Type B pancreatic cell (in vitro differentiated cells): ENCODE results near the gene THADA. TPM values are rescaled to one million over a fixed set of nuclear protein-coding genes. Genes with fewer than 3 reads are reported as not detected.
"Not testable (repeated sequence)": the region's sequence is repeated elsewhere in the genome, so short reads cannot be mapped to it uniquely, and the experiment has no call there.

Experiments used
- DNase-seq: peaks from one replicate; pipeline ENCODE4 v3.0.0; 2021; ENCODE audit warnings: mixed read lengths; ENCODE audit not compliant: unreplicated experiment; ENCODE audit errors: extremely low spot score
- H3K27ac Mint-ChIP-seq: 2 replicates; pipeline ENCODE4 v1.8.0; 2021; ENCODE audit warnings: mild to moderate bottlenecking, mixed read lengths
- H3K27me3 Mint-ChIP-seq: 2 replicates; pipeline ENCODE4 v1.8.0; 2021; ENCODE audit warnings: mixed read lengths
- H3K36me3 Mint-ChIP-seq: 2 replicates; pipeline ENCODE4 v1.8.0; 2021; ENCODE audit warnings: mixed read lengths
- H3K4me1 Mint-ChIP-seq: one replicate; pipeline ENCODE4 v1.8.0; 2021; ENCODE audit warnings: mixed read lengths; ENCODE audit not compliant: unreplicated experiment
- H3K4me3 Mint-ChIP-seq: 2 replicates; pipeline ENCODE4 v1.8.0; 2021; ENCODE audit warnings: mild to moderate bottlenecking, mixed read lengths
- H3K9me3 Mint-ChIP-seq: 2 replicates; pipeline ENCODE4 v1.8.0; 2021; ENCODE audit warnings: mixed read lengths
- total RNA-seq: library from RNA; stranded (reverse); gene quantifications from 2 replicates; pipeline ENCODE4 v1.2.1, GENCODE V29; 2021; ENCODE audit warnings: low replicate concordance
- TF ChIP-seq, protein P1 (sequence below): fragments of 200-600 bp; sonication (generic); conservative IDR thresholded peaks from 2 replicates; pipeline ENCODE4 v1.5.0; 2021; ENCODE audit warnings: antibody characterized with exemption, mild to moderate bottlenecking

Gene THADA
- total RNA-seq, 1 donor from 2014 or later: 35.6 TPM

DNA sequence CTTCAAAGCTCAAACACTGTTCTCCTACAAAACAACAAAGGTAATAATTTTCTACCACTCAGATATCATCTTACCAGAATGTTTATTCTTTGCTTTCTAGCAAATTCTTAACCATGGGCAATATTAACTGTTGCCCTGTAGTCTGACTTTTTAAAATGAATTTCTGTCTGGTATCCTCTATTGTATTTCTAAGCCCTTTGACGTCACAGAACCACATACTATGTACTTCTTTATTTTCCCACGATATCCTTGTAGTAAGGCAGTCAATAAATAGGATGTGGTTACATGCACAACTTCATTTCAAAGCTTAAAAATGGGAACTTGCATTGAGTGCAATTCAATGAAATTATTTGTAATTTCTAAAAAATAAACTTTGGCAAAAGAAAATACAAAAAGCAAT is 58.7 kb downstream of the THADA start:
- H3K4me1 Mint-ChIP-seq: peaks cover 18% of the 10 kb centered on the region
- H3K9me3 Mint-ChIP-seq: no peaks in the 10 kb centered on the region
- H3K27ac Mint-ChIP-seq: no peak overlapping the region
- no peak overlapping the region for H3K4me3 Mint-ChIP-seq
- no peaks in the 10 kb centered on the region for H3K27me3 Mint-ChIP-seq
- H3K36me3 Mint-ChIP-seq: peaks cover 31% of the 10 kb centered on the region
- DNase-seq: no peak
- TF ChIP-seq, protein P1, sequence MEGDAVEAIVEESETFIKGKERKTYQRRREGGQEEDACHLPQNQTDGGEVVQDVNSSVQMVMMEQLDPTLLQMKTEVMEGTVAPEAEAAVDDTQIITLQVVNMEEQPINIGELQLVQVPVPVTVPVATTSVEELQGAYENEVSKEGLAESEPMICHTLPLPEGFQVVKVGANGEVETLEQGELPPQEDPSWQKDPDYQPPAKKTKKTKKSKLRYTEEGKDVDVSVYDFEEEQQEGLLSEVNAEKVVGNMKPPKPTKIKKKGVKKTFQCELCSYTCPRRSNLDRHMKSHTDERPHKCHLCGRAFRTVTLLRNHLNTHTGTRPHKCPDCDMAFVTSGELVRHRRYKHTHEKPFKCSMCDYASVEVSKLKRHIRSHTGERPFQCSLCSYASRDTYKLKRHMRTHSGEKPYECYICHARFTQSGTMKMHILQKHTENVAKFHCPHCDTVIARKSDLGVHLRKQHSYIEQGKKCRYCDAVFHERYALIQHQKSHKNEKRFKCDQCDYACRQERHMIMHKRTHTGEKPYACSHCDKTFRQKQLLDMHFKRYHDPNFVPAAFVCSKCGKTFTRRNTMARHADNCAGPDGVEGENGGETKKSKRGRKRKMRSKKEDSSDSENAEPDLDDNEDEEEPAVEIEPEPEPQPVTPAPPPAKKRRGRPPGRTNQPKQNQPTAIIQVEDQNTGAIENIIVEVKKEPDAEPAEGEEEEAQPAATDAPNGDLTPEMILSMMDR: no peak

DNA sequence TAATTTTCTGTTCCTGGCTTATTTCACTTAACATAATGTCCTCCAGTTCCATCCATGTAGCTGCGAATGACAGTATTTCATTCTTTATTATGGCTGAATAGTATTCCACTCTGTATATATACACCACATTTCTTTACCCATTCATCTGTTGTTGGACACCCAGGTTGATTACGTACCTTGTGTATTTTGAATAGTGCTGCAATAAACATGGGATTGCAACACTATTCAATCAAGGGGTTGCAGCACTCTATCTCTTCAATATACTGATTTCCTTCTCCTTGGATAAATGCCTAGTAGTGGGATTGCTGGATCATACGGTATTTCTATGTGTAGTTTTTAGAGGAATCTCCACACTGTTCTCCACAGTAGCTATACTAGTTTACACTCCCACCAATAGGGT is 61.3 kb downstream of the THADA start:
- Mint-ChIP-seq H3K36me3 (peaks cover 34% of the 10 kb centered on the region), H3K9me3 (peaks cover 4% of the 10 kb centered on the region), H3K27ac (no peak overlapping the region), H3K27me3 (no peaks in the 10 kb centered on the region), H3K4me1 (peaks cover 11% of the 10 kb centered on the region), H3K4me3 (no peak overlapping the region)
- TF ChIP-seq, protein P1: no peak
- DNase-seq: no peak

DNA sequence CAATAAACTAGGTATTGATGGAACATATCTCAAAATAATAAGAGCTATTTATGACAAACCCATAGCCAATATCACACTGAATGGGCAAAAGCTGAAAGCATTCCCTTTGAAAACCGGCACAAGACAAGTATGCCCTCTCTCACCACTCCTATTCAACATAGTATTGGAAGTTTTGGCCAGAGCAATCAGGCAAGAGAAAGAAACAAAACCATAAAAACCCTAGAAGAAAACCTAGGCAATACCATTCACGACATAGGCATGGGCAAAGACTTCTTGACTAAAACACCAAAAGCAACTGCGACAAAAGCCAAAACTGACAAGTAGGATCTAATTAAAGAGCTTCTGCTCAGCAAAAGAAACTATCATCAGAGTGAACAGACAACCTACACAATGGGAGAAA is 63.3 kb downstream of the THADA start:
- not testable (repeated sequence) for H3K27me3 Mint-ChIP-seq, DNase-seq, H3K4me3 Mint-ChIP-seq, H3K9me3 Mint-ChIP-seq, H3K27ac Mint-ChIP-seq, H3K4me1 Mint-ChIP-seq
- peaks cover 33% of the 10 kb centered on the region for H3K36me3 Mint-ChIP-seq

DNA sequence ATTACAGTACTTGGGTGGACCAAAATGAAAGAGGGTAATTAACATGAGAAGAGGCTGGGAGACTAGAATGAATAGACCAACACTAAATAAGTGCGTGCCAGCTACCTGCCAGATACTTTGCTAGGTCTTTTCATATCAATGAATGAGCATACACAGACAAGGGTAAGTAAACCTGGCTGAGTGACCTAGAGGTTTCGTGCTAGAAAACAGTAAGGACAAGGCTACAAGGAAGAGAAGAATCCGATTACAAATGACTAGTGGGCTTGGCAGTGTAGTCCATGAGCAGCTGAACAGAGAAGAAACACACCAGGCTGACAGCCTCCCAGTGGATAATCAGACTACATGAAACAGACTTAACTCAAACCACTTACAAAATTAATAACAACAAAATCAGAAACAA is 64.6 kb downstream of the THADA start:
- Mint-ChIP-seq H3K27ac (no peak overlapping the region), H3K9me3 (peaks cover 4% of the 10 kb centered on the region), H3K36me3 (peaks cover 31% of the 10 kb centered on the region), H3K4me1 (no peaks in the 10 kb centered on the region), H3K4me3 (no peak overlapping the region), H3K27me3 (no peaks in the 10 kb centered on the region)
- no peak for DNase-seq
- TF ChIP-seq, protein P1: no peak

DNA sequence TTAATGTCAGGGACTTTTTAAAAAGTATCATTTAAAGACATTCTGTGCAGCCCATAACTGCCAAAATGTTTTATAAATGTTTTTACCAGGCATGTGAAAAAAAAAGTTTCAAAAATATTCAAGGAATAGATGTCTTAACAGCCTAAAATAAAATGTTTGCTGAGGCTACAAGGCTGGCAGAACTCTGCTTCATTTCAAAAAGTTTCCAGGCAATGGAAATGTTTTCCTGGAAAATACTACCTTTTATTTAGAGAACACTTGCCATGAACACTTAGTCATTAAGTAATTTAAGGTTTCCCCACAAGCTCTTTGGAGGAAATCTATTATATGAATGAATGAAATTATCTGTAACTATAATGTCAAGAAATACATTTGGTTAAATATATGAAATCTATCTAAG is 68.8 kb downstream of the THADA start:
- Mint-ChIP-seq H3K27me3 (no peaks in the 10 kb centered on the region), H3K9me3 (peaks cover 4% of the 10 kb centered on the region), H3K4me1 (no peaks in the 10 kb centered on the region), H3K4me3 (no peak overlapping the region), H3K36me3 (peaks cover 27% of the 10 kb centered on the region), H3K27ac (no peak overlapping the region)
- no peak for DNase-seq
- TF ChIP-seq, protein P1: no peak

DNA sequence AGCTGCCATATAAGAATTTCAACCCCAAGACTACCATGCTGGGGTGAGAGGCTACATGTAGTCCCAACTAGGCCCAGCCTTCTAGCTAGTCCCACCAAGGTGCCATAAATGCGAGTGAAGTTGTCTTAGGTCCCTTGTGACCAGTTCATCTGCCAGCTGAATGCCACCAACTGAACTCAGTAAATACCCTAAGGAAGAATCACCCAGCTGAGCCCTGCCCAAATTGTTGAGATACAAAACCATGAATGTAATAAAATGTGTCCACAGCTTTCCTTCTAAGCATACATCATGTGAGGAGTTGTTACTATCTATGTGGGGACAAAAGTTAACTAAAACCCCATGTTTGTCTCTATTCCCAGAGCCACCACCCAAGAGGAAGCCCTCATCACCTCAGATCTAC is 70.3 kb downstream of the THADA start:
- Mint-ChIP-seq H3K9me3 (no peaks in the 10 kb centered on the region), H3K36me3 (peaks cover 23% of the 10 kb centered on the region), H3K4me1 (no peaks in the 10 kb centered on the region), H3K27ac (no peak overlapping the region), H3K27me3 (no peaks in the 10 kb centered on the region), H3K4me3 (no peak overlapping the region)
- TF ChIP-seq, protein P1: no peak
- DNase-seq: no peak
